ENCODE measurements around the gene ADCY4.
"Not testable (repeated sequence)": the region's sequence is repeated elsewhere in the genome, so short reads cannot be mapped to it uniquely, and the experiment has no call there.

The ADCY4 gene

DNA sequence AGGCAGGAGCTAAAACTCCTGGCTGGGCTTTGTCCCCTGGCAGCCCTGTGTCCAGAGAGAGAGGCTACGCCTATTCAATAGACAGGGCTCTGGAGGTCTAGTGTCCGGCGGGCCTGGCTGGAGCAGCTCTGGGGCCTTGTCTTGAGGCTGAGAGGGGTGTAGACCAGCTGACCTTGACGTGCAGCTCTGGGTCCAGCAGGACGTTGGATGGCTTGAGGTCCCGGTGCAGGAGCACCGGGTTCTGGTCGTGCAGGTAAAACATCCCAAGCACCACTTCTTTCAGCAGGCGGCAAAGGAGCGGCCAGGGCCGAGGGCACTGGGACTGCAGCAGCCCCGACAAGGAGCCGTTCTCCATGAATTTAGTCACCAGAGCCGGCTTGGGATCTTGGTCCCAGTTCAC lies 4.0 kb upstream of the ADCY4 start:
- no peak for DNase-seq (ENCODE audit: low read depth)

DNA sequence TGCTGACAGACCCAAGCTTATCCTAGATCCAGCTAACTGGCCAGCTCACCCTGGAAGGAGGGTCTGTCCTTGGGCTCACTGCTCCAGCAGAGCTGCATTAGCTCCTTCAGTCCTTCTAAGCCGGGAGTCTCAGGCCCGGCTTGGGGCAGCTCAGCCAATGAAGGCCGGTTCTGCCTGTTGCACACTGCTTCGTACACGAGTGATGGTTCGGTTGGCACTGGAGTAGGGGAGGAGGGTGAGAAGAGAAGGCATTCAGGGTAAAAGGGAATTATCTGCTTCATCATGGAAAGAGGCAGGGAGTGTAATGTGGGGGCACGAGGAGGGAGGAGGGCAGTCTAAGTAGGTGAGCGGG lies 2.9 kb upstream of the ADCY4 start:
- DNase-seq (ENCODE audit: low read depth), result no peak

DNA sequence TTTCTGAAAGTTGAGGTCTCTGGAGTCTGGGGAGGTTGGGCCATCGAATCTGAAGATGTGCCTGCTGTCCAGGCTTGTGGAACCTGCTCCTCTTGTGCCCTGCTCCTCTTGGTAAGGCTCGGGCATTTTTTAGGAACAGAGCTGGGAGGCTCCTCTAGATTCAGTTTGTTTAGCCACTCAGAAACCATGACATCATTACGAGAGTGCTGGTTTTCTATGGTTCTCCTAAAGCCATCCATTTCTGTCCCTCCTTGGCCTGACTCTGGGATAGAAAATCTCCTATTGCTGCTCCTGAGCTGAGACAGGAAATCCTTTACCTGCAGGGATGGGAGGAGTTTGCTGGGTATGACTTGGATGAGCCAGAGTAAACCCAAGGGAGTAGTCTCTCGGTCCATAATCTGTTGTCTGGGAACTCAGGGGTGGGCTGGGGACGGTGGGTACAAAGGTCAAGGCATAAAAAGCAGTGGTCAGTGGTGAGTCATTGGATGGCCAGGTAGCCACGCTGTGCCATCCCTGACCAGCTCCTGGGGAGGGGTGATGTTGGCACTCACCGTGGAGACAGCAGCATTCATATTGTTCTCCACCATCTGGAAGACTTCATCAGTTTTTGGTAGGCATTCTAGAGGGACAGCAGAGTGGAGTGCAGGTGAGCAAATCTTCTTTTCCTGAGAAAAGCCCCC lies 2.4 kb upstream of the ADCY4 start:
- DNase-seq (ENCODE audit: low read depth), result no peak

DNA sequence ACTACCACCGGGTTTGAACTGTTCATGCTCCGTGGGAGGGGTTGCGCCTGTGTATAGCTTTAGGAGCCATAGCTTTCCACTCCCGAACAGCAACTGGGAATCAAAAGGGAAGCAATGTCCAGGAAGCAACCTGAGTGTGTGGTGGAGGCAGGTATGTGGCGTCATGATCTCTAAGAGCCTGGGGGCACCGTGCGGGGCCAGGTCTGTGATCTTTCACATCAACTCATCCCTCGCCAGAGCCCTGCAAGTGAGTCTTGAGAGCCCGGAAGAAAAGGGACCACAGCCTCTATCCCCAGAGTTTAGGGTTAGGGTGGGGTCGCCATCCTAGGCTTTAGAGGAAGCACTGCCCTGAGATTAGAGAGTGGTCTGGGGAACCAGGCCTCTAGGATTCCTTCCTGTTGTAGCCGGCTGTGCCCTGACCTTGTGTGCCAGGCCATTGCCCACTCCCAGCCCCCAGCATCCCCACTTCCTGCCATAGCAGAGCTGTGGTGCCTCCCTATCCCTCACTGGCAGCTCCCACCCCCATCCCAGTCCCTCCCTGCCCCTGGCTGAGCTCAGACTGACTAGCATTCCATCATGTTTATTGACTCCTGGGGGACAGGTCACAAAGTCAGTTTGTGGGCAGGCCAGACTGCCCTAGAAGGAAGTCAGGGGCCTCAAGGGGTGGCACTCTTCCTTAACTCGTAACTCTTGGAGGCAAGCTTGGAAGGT lies 745 bp upstream of the ADCY4 start:
- no peak for DNase-seq (ENCODE audit: low read depth)

DNA sequence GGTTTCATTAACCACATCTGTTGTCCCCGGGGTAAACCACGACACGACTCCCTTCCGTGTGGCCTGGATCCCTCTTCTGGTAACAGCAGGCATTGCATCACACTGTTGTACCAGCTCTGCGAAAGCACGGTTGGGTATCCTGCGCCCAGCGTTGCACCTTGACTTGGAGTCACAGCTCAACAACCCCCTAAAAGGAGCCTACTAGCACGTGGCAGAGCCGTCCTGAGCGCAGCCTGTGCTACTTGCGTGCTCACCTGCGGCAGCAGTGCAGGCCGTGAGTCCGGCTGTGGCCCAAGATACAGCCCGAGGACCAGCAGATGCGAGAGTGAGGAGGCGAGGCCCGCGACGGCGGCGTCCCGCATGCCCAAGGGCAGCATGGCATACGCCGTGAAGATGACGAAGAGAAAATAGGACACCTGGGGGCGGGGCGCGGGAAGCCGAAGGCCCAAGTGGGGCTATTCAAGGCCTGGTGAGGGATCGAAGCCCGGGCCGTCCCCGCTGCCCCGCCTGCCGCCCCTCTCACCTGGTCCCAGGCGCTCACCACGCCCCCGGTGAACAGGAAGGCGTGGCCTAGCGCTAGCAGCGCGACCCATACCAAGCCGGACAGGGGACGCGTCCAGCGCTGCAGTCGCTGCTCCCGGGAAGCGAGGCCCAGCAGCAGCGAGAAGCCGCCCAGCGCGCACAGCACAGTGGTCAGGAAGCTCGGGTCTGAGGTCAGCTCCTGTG lies 2.4 kb downstream of the ADCY4 start:
- DNase-seq (ENCODE audit: low read depth), result peak; percentile 84

DNA sequence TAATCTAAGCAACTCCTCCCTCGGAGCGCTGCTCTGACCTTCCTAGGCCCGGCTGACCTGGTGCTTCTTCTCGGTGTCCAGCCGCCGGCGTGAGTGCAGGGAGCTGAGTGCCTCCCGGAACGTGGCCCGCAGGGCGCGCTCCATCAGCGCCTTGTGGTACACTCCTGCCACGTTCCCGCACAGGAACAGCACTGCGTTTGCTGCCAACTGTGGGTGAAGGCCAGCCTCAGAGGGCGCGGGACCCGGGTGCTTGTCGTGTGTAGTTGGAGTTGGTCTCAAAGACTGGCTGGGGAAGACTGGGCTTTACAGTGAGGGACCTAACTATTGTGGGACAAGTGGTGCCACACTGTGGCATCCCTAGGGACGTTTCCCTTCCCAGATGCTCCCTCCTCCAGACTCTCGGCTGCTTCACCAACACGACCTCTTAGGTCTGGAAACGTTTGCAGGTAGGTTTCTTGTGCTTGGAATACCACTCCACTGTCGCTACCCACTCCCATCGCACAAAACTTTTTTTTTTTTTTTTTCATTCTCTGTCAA lies 3.1 kb downstream of the ADCY4 start:
- no peak for DNase-seq (ENCODE audit: low read depth)

DNA sequence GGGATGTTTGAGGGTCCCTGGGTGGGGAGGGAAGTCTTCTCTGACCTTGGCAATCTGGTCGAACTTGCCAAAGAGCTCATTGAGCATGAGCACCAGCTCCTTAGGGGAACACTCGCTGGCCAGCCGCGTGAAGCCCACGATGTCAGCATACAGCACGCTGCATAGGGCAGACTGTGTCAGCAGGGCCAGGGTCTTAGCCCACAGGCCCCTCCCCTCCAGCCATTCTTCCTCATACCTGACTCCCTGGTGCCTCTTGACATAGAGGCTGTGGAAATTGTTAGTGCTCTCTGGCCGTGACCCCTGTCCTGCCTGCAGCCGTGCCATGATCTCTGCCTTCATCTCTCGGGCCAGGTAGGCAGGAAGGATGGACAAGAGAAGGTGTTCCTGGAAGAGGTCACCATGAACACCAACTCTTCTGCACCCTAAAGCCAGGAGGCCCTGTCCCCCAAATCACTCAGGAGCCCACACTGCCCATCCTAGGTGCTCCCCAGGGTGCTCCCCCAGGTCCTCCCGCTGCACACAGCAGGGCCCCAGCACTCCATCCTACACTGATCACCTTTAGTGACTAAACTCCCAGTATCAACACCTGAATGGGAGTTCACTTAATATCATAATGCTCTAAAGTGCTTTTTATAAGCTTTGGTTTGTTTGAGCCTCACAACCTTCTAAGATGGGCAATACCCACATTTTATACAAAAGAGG lies 3.7 kb downstream of the ADCY4 start:
- no peak for DNase-seq (ENCODE audit: low read depth)

DNA sequence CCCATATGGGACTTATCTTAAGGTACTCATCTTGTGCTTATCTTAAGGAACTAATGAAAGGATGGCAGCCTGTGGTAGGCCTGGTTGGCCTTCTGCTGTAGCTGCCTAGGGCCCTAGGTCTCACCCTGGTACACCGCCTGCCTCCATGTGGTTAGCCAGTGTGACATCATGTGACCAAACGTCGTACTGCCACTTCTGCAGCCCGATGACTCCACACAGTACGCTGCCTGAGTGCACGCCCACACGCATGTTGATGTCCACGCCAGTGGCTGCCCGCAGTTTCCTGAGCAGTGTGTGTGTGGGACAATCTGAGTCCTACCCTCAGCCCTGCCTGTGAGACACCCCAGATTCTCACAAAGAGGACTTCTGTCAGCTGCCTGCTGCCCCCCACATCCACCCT lies 5.1 kb downstream of the ADCY4 start:
- DNase-seq (ENCODE audit: low read depth), result no peak

DNA sequence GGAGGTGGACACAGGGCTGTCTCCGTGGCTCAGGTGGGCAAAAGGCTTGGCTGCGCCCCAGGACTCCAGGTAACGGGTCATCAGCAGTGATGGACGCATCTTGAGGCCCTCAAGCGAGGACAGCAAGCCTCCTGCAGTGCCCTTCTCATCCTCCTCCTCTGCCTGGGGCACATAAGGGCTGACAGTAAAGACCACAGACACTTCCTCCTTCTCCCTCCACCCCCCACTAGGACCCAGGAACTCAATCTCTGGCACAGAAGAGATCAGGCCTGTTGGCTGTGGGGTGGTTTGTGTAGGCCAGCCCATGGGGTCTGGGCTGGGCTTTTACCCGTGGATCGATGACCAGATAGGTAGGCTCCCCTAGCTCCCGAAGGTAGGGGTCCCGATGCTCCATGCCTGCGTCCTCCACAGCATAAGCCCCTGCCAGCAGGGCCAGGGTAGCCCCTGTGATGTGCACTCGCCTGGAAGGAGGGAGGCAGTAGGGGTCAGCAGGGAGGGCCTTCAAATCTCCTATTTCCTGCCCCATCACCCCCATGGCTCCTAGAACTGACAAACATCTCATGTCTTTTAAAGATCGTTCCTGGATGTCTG lies 5.7 kb downstream of the ADCY4 start:
- DNase-seq (ENCODE audit: low read depth), result no peak

DNA sequence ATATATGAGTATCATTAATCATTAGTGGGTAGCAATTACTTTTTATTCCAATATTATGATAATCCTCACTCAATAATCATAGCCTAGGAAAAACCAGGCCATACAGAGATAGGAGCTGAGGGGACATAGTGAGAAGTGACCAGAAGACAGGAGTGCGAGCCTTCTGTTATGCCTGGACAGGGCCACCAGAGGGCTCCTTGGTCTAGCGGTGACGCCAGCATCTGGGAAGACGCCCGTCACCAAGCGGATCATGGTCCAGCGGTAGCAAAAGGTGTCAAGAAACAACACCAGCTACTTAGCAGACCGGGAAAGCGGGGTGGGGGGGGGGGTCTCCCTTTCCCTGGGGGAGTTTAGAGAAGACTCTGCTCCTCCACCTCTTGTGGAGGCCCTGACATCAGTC lies 7.0 kb downstream of the ADCY4 start:
- not testable (repeated sequence) for DNase-seq (ENCODE audit: low read depth)

DNA sequence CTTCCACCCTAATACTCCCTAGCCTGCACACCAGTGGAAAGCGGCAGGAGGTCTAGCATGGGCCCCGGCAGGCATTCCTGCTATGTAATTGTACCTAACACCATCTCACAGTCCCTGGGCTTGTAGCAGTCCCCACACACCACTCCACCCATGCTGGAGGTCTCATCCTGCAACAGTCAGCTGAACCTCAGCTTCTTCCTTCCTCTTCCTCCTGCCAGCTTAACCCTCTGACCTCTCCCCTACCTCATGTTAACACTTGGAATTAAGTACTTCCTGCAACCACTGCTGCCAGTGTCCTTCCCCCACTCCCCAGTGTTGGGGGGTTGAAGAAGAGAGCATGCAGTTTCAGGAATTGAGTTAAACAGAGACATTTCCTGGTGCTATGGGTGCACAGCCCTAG lies 7.6 kb downstream of the ADCY4 start:
- DNase-seq (ENCODE audit: low read depth), result no peak

DNA sequence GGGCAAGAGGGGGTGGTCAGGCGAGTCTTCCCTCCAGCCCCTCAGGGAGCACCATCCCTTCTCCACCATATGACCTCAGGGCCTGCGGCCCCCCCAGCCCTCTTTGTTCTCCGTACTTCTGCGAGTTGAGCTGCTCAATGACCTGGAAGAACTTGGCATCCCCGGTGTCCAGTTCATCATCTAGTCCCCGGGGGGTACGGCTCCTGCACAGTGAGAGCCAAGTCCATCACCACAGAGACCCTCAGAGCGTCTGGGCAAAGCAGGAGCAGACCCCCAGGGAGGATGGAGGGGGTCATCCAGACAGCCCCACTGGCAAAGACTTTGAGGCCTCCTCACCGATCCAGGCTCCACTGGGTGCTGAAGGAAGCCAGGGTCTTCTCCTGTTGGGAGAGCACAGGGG lies 8.9 kb downstream of the ADCY4 start:
- DNase-seq (ENCODE audit: low read depth), result no peak

DNA sequence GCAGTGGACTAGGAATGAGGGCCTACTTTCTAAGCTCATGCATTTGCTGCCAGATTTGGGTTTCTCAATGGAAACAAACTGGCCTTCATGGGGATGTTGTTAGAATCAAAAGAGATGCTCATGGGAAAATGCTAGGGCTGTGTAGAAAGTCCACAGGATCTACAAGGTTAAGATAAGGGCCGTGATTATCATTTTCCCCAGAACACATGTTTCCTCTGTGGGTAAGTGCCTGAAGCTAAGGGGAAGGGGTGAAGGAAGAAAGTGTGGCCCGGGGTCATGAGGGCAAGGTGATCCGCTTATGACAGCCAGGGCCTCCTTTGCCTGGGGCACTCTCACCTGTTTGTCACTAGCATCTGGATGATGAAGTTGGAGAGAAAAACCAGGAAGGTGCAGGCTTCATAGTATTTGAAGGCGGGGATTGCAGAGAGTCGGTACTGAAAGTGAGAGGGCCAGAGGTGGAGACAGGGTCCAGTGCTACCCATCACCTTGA lies 9.8 kb downstream of the ADCY4 start:
- DNase-seq (ENCODE audit: low read depth), result no peak

DNA sequence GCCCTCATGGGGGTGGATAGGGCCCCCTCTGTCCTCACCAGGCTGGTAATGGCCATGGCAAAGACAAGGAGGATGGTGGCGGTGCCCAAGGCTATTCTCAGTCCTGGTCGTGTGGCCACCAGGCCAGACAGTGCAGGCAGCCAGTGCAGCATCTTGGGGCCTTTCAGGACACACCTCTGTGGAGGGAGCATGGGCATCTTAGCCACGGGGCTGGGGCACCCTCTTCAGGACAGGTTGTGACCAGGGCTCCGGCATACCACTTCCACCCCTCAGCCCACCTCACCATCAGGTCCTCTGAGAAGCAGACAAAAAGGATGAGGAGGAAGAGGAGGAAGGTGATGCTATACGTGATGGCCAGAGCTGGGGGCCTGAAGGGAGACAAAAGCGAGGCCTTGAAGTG lies 10.8 kb downstream of the ADCY4 start:
- DNase-seq (ENCODE audit: low read depth), result no peak

DNA sequence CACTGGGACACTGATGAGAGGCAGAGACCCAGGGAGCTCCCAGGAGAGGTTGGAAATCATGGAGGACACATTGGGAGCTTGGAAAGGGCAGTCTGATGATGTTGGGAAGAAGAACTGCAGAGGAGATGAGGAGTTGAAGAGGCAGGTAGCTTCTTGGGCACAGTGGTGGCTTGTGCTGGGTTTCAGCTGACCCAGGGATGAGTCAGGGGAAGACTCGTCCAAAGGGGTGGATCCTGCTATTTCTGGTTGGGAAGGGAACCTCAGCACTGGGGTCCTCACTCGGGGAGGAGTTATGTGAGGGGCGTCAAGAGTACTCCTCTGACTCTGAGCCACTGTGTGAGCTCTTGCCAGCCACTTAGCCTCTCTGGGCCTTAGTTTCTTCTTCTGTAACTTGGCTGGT lies 11.5 kb downstream of the ADCY4 start:
- DNase-seq (ENCODE audit: low read depth), result no peak

DNA sequence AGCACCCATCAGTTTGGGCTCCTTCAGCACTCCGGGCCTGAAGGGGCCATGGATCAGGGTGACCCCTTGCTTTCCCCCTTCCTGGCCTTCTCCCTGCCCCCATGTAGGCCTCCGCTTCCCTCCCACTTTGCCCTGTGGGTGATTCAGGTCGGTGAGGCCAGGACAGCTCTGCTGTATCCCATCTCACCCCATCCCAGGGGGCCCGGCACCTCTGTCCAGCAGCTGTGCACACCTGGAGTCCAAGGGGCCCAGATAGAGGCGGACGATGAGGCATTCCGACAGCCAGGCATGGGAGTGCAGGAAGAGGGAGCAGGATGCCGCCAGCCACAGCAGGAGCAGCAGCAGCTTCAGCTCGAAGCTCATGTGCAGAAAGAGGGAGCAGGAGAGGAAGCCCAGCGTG lies 12.2 kb downstream of the ADCY4 start:
- DNase-seq (ENCODE audit: low read depth), result no peak

DNA sequence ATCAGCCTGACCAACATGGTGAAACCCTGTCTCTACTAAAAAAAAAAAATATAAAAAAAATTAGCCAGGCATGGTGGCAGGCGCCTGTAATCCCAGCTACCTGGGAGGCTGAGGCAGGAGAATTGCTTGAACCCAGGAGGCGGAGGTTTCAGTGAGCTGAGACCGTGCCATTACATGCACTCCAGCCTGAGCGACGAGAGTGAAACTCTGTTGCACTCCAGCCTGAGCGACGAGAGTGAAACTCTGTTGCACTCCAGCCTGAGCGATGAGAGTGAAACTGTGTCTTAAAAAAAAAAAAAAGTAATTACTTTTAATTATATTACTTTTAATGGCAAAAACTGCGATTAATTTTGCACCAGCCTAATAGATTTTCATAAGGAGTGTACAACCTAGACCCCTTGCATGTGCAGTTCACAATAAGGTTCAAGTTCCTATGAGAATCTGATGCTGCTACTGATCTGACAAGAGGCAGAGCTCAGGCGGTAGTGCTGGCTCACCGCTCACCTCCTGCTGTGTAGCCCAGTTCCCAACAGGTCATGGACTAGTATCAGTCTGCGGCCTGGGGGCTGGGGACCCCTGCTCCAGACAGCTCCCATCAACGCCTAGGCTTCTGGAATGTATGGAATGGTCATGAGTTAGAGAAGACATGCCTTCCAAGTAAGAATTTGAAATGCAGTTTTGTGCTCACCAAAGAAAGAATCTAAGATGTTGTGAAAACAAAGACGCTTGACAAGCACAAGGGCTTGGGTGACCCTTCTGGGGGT lies 13.5 kb downstream of the ADCY4 start:
- DNase-seq (ENCODE audit: low read depth), result no peak

DNA sequence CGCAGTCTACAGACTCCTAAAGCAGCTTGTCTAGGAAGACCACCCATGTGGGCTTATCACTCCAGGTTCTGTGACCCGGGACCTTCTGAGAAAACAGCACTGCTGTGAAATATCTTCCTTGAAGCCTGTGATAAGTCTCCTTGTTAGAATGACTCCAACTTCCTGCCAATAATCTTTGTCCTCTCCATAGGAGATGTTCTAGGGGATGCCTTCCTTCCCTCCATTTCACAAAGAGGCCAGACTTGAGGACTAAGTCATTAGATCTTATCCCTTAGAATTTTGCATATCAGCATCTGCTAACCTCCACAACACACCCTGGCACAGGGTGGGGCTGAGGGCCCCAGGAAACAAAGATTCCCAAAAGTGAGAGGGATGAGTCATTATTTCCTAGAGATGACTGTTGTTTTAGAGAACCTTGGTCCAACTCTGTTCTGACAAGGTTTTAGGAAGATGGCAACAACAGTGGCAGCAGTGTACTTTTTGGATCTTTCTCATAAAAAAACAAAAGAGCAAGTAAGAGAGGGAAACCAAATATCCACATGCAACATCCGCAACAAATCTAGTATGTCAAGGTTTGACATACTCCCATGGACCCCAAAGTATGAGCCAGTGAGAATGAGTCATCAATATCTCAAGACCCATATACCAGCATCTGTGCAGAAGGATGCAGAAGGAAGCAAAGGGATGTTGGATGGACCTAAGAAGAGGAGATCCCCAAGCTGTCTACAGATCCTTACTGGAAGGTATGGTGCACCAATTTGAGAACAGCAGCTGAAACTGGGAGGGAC lies 17.5 kb downstream of the ADCY4 start:
- DNase-seq (ENCODE audit: low read depth), result no peak

DNA sequence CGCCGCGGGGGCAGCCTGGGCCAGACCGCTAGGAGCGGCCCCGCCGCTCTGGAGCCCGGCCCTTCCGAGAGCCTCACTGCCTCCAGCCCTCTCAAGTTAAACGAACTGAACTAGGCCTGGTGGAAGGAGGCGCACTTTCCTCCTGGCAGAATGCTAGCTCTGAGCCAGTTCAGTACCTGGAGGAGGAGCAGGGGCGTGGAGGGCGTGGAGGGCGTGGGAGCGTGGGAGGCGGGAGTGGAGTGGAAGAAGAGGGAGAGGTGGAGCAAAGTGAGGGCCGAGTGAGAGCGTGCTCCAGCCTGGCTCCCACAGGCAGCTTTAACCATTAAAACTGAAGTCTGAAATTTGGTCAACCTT lies 18.3 kb downstream of the ADCY4 start:
- DNase-seq (ENCODE audit: low read depth), result no peak

DNA sequence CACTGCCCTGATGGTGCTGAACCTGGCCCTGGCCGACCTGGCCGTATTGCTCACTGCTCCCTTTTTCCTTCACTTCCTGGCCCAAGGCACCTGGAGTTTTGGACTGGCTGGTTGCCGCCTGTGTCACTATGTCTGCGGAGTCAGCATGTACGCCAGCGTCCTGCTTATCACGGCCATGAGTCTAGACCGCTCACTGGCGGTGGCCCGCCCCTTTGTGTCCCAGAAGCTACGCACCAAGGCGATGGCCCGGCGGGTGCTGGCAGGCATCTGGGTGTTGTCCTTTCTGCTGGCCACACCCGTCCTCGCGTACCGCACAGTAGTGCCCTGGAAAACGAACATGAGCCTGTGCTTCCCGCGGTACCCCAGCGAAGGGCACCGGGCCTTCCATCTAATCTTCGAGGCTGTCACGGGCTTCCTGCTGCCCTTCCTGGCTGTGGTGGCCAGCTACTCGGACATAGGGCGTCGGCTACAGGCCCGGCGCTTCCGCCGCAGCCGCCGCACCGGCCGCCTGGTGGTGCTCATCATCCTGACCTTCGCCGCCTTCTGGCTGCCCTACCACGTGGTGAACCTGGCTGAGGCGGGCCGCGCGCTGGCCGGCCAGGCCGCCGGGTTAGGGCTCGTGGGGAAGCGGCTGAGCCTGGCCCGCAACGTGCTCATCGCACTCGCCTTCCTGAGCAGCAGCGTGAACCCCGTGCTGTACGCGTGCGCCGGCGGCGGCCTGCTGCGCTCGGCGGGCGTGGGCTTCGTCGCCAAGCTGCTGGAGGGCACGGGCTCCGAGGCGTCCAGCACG lies 18.9 kb downstream of the ADCY4 start:
- DNase-seq (ENCODE audit: low read depth), result no peak
